Right ventricle myocardium inferior (tissue), 1 donor: Measurements from ENCODE around the gene CDH13. TPM values are rescaled to one million over a fixed set of nuclear protein-coding genes. Genes with fewer than 3 reads are reported as not detected.

Source experiments
- ATAC-seq: fragments of 200-7000 bp; cut with Tn5 transposase; one replicate; pipeline ENCODE4 v1.9.1; 2020; ENCODE audit warnings: mild to moderate bottlenecking, moderate library complexity
- DNase-seq: peaks from one replicate; pipeline ENCODE4 v3.0.0; 2021; ENCODE audit errors: missing footprints
- intact Hi-C: fragments of 100-400 bp; cut with DNase I; formaldehyde crosslinking; loops from one replicate; pipeline ENCODE4 v1.11.0; 2022
- total RNA-seq: library from RNA; stranded (reverse); fragmentation: NEBNext Ultra II Directional; extraction: Animal tissue kit (Norgen Biotek cat#: 25700); gene quantifications from one replicate; pipeline ENCODE4 v1.2.1, GENCODE V29; 2021
- donor health status: DM: no; HTN: yes; CAD: no; lungs with severe emphysema.

The CDH13 gene
- total RNA-seq, 1 donor from 2014 or later: 173 TPM

GRCh38 chr16:83794860-83795554 lies 1168.2 kb downstream of the CDH13 start:
- no peak for DNase-seq
- intact Hi-C loops: no loop called here
- ATAC-seq: no peak

DNA sequence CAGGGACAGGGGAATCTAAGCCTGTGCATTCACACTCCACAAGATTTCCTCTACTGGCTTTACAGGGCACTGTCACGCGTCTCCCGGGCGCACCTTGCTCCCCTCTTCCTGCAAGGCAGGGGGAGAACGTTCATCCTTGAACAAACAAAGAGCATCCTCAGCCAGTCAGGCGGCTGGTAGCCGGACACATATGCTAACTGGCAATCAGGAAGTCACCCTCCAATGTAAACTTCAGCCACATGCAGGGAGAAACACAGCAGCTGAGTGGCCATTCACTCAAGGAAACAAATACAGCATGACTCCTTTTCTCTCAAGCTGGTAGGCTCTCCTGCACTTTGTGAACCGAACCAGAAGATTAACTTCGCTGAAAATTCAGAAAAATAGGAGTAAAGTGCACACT lies 1170.2 kb downstream of the CDH13 start:
- intact Hi-C loops: no loop called here
- no peak for DNase-seq
- no peak for ATAC-seq

DNA sequence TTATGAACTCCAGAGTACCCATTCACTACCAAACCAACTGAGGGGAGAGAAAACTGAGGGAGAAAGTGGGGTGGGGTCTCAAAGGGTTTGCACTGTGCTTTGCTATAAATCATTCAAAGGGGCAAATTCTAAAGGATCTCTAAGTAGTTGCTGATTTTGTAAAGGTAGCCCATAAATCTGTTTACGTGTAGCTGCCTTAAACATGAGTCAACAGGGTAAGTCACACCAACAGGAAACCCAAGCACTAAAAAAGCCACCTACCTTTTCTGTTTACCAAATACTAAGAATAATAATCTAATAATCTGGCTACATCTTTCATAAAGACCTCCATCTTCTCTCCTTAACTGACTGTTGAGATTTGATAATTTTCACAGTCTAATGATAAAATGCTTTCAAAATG lies 1172.6 kb downstream of the CDH13 start:
- intact Hi-C loops: no loop called here

DNA sequence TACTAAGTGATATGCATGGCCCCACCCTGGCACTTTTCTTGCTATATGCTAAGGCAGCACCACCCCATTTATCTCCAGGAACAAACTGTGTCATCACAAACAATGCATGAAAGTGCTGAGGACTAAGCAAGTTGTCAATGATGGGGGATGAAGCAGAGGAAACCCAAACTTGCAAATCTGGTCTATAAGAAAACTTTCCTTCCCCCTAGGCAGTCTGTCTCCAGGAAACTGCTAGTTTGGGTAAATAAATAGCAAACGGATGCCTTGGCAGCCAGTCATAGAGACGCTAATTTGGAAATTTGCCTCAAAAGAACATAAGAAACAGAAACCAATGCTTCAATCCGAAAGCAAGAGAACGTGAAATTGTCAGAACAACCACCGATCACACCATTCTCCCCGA lies 1175.4 kb downstream of the CDH13 start:
- DNase-seq (no peak), ATAC-seq (peak; percentile 57)
- intact Hi-C loops: no loop called here

More for the DNA sequence above, 1172.6 kb downstream of the CDH13 start:
- DNase-seq: no peak
- ATAC-seq: no peak

DNA sequence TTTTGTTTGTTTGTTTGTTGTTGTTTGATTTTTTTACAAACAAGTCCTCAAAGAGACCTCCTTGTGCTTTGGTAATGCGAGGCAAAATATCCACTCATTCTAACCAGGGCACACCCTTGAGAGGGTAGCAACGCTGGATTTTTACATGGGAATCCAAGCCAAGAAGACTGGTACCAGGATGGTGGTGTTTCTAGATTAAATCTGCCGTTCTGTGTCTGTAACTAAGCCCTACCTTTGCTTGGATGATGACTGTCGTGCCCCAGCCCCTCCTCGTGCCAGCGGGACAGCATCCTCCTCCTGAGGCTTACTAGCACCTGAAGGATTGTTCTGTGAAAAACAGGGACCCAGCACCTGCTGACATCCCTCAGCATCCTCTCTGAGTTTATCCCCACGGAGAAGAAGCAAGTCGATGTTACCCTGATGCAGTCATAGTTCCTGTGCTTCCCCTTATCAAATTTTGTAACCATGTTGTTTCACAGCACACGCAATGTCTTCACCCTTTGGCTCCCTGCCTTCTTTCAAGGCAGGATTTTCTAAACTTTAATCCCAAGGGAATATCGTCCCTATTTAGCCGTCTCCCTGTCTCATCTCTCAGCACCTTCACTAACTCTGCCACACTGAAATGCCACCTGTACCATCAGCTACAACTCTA lies 1175.9 kb downstream of the CDH13 start:
- DNase-seq: peak; percentile 32

DNA sequence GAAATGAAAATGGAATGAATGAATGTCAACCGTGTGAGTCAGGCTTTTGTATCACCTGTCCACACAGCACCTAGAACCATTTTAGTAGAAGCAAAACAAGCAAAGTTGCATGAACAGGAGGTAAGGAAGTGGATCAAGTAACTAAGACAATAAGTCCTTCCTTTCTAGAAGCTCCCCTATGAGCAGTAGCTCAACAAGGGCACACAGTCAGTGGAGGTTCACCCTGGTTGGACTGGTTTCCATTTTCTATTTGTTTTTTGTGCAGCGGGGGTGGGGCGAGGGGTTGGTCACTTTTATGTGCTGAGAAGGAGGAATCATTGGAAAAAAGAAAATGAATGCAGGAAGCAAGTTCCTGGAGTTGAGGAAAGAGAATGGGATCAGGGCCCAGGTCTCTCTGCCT lies 1177.0 kb downstream of the CDH13 start:
- intact Hi-C loops: no loop called here
- DNase-seq (no peak), ATAC-seq (no peak)

More for the DNA sequence above, 1175.9 kb downstream of the CDH13 start:
- intact Hi-C loops: no loop called here
- ATAC-seq: no peak

DNA sequence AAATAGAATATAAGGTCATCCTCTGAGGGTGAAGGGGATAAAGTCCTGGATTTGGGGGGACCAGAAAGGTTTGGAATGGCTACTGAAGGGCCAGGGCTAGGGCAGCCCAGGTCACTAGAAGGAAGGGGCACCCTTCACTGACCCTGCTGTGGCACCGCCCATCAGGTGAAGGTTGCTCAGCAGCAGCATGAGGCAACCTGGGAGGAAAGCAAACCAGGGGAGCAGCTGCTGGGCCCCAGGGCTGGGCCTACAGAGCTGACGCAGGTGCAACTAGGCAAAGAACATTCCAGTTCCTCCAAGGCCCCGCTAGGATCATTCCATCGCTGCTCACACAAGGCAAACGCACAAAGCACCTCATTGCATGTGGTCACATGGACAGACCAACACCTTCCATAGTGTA lies 1177.6 kb downstream of the CDH13 start:
- no peak for ATAC-seq
- intact Hi-C loops: no loop called here
- no peak for DNase-seq

DNA sequence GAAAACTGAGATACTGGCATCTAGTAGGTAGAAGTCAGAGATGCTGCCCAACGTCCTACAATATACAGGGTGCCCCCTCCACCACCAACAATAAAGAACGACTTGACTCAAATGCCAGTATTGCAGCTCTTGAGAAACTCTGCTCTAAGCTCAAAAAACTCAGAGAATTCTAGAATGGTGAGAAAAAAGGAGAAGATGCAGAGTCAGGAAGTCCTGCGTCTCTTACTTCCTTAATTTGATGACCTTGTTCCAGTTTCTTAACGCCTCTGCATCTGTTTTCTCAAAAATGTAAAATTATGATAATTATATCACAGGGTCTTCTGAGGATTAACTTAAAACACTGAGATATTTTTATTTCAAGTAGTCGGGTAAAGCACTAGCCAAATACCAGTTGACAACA lies 1179.3 kb downstream of the CDH13 start:
- DNase-seq (no peak), ATAC-seq (no peak)
- intact Hi-C loops: no loop called here

DNA sequence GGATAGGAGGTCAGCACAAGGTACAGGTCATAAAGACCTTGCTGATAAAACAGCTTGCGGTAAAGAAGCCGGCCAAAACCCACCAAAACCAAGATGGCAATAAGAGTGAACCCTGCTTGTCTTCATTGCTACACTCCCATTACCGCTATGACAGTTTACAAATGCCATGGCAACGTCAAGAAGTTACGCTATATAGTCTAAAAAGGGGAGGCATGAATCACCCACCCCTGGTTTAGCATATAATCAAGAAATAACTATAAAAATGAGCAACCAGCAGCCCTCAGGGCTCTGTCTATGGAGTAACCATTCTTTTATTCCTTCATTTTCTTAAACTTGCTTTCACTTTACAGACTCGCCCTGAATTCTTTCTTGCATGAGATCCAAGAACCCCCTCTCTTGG lies 1180.0 kb downstream of the CDH13 start:
- no peak for ATAC-seq
- intact Hi-C loops: no loop called here
- no peak for DNase-seq

DNA sequence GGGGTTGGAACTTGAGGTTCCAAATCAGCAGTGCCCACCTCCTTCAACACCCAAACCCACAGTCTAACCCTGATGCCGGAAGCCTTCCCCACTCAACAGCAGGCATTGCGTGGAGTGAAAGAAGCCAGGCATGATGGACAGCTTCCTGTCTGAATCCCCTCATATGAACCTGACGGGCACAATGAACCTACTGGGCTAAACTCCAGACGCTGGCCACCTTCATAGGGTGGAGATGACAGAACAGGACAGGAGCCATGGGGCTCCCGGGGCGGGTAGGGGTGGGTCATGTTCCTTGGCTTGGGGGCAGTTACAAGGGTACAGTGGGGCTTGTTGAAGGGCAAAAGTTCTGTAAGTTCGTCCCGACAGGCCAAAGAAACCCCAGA lies 1180.5 kb downstream of the CDH13 start:
- DNase-seq: no peak

GRCh38 chr16:83807710-83808572 lies 1181.2 kb downstream of the CDH13 start, which contains the start of gene HSBP1:
TSS of gene HSBP1 (plus strand) at chr16:83807978. CDS start at chr16:83808077, 99 bp downstream.
- ATAC-seq: peak; percentile 99
- intact Hi-C loops: no loop called here

More for the DNA sequence above, 1180.5 kb downstream of the CDH13 start:
- intact Hi-C loops: no loop called here
- no peak for ATAC-seq

GRCh38 chr16:83808573-83809014 lies 1181.8 kb downstream of the CDH13 start:
- ATAC-seq: no peak
- intact Hi-C loops: no loop called here
- DNase-seq: no peak

More at GRCh38 chr16:83807710-83808572, 1181.2 kb downstream of the CDH13 start, which contains the start of gene HSBP1:
- peak; percentile 99 for DNase-seq

DNA sequence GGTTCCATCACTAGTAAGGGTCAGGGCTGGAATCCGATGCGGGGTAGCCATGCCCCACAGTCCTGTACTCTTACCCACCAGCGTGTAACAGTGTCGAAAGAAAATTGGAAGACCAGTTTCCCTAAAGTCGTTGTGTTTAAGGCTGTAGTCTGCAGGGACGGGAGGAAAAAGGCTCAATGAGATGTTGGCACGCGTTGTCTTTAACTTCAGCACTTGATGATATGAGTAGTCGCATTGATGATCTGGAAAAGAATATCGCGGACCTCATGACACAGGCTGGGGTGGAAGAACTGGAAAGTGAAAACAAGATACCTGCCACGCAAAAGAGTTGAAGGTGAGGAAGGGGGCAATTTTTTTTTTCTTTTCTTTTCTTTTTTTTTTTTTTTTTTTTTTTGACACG lies 1182.3 kb downstream of the CDH13 start:
- ATAC-seq: no peak
- intact Hi-C loops: no loop called here
- DNase-seq: no peak

- no peak for DNase-seq
- no peak for ATAC-seq
- intact Hi-C loops: no loop called here
These were observed 1184.1 kb downstream of the CDH13 start for GRCh38 chr16:83810901-83811300.

DNA sequence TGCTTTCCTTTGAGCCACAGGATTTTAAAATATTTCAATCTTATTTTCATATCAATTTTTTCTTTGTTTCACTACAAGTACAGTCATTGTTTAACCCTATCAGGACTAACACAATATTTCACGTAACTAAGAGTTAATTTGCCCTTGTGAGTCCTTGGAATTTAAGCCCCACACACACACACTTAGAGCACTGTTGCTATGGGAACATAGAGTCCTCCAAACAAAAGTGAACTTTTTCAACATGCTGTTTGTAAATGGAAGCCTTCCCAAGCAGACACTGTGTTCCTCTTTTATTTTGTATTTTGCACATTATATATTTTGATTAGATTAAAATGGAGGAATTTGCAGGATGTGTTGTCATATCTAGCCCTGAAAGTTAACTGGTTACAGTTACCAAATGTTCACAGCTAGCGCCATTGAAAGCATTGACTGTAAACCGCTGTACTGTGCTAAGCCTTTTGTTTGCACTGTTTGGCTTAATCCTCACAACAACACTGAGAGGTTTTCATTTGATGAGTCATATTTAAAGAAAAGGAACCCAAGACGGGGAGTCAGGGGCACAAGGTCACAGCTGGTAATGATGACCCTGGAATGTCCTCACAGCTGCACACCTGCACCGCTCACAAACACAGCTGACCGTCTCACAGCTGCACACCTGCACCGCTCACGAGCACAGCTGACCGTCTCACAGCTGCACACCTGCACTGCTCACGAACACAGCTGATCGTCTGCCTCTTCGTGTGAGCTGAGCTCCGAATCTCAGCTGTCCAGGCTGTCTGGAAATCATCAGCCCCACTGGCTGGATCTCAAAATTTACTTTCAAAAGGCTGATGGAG lies 1187.3 kb downstream of the CDH13 start:
- intact Hi-C loops: no loop called here
- DNase-seq (no peak), ATAC-seq (peak; percentile 70)

DNA sequence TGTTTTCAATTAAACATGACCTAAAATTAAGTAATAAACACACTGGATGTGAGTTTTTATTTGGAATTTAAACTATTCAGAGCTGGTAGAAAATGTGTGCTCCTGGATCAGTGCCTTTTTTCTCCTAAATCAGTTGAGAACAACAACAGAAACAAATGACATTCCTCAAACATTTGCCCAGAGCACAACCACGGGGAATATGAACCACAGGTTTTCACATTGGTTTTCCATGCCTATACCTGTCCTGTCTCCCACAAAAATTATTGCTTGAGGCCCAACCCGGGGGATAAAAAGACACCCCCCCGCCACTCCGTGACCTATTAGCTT lies 1187.9 kb downstream of the CDH13 start:
- DNase-seq: no peak
- ATAC-seq: no peak
- intact Hi-C loops: no loop called here

GRCh38 chr16:83817022-83817421 lies 1190.3 kb downstream of the CDH13 start:
- ATAC-seq (no peak), DNase-seq (peak; percentile 37)
- intact Hi-C loops: no loop called here

GRCh38 chr16:83818276-83818675 lies 1191.5 kb downstream of the CDH13 start:
- intact Hi-C loops: no loop called here

GRCh38 chr16:83819361-83819760 lies 1192.6 kb downstream of the CDH13 start:
- intact Hi-C loops: no loop called here
- no peak for ATAC-seq
- no peak for DNase-seq

More at GRCh38 chr16:83818276-83818675, 1191.5 kb downstream of the CDH13 start:
- DNase-seq (no peak), ATAC-seq (no peak)
